ENCODE results near the gene TNIP2. TPM values are rescaled to one million over a fixed set of nuclear protein-coding genes. Genes with fewer than 3 reads are reported as not detected.

TNIP2 gene
- total and polyA plus RNA-seq, 2 of the 13 experiments (the other 11 are each of a cell fraction or from before 2014, with no cell fraction given) = 25.6 to 38.0 TPM

DNA sequence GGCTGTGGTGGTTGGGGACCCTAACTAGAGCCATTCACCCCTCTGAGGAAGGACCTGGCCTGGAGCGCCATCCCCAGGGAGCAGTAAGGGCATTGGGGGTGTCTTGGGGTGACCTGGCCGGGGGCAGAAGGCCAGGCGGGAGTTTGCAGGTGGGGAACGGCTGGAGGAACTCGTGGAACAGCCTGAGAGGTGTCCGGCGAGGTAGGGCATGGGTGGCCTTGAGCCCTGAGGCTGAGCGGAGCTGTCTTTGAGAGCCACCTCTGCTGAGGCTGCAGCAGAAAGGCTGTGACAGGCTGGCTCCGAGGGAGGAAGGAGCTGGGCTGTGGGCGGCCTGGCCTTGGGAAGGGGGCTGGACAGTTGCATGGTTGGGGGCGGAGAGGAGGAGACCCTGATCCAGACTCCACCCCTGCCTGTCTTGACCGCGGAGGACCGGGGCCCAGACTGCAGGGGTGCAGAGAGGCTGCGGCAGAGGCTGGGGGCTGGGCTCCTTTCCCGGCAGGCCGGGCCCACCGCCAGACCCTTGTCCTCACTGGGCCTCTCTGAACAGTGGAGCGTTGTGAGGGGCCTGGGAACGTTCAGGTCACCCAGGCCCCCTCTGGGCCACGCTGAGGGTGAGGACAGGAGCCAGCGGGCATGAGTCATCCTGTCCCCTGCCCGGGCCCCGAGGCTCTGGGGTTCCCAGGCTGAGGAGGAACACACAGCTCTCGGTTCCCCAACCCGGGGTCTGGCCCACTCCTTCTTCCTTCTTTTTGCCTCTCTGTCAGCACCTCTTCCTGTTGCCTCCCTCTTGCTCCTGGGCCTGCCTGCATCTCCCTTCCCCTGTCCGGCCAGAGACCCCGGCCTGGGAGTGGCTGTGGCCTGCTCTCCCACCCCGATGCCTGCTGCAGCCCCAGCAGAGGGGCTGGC, 44.8 kb upstream of the TNIP2 start (continued):
- no peak for TF ChIP-seq ARID2 (CRISPR knock-in tag; IDR thresholded peaks at IDR 0.05; ENCODE audit: borderline replicate concordance)
- TF ChIP-seq ZNF431 (CRISPR knock-in tag; IDR thresholded peaks at IDR 0.05; ENCODE audit: borderline replicate concordance, low read depth) = 0 out of 2 replicates have a peak, but pooled peaks have one; percentile 45
- no peak for TF ChIP-seq ZFP82 (CRISPR knock-in tag; IDR thresholded peaks at IDR 0.05; ENCODE audit: borderline replicate concordance)
- TF ChIP-seq, protein P1, sequence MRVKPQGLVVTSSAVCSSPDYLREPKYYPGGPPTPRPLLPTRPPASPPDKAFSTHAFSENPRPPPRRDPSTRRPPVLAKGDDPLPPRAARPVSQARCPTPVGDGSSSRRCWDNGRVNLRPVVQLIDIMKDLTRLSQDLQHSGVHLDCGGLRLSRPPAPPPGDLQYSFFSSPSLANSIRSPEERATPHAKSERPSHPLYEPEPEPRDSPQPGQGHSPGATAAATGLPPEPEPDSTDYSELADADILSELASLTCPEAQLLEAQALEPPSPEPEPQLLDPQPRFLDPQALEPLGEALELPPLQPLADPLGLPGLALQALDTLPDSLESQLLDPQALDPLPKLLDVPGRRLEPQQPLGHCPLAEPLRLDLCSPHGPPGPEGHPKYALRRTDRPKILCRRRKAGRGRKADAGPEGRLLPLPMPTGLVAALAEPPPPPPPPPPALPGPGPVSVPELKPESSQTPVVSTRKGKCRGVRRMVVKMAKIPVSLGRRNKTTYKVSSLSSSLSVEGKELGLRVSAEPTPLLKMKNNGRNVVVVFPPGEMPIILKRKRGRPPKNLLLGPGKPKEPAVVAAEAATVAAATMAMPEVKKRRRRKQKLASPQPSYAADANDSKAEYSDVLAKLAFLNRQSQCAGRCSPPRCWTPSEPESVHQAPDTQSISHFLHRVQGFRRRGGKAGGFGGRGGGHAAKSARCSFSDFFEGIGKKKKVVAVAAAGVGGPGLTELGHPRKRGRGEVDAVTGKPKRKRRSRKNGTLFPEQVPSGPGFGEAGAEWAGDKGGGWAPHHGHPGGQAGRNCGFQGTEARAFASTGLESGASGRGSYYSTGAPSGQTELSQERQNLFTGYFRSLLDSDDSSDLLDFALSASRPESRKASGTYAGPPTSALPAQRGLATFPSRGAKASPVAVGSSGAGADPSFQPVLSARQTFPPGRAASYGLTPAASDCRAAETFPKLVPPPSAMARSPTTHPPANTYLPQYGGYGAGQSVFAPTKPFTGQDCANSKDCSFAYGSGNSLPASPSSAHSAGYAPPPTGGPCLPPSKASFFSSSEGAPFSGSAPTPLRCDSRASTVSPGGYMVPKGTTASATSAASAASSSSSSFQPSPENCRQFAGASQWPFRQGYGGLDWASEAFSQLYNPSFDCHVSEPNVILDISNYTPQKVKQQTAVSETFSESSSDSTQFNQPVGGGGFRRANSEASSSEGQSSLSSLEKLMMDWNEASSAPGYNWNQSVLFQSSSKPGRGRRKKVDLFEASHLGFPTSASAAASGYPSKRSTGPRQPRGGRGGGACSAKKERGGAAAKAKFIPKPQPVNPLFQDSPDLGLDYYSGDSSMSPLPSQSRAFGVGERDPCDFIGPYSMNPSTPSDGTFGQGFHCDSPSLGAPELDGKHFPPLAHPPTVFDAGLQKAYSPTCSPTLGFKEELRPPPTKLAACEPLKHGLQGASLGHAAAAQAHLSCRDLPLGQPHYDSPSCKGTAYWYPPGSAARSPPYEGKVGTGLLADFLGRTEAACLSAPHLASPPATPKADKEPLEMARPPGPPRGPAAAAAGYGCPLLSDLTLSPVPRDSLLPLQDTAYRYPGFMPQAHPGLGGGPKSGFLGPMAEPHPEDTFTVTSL (CRISPR knock-in tag; IDR thresholded peaks at IDR 0.05; ENCODE audit: borderline replicate concordance) = peak; percentile 25; the same call in 1 of the 2 replicates
- TF ChIP-seq NBN (conservative IDR thresholded peaks at IDR 0.05) = no peak
- TF ChIP-seq ZNF589 (CRISPR knock-in tag; conservative IDR thresholded peaks at IDR 0.05) = 0 out of 2 replicates have a peak, but pooled peaks have one; percentile 16
- peak; percentile 25; the same call in 1 of the 2 replicates for TF ChIP-seq KLF9 (CRISPR knock-in tag; IDR thresholded peaks at IDR 0.05; ENCODE audit: low read depth)
- TF ChIP-seq PAF1 (CRISPR knock-in tag; IDR thresholded peaks at IDR 0.05) = no peak
- TF ChIP-seq ZNF34 (CRISPR knock-in tag; IDR thresholded peaks at IDR 0.05; ENCODE audit: borderline replicate concordance) = no peak
- TF ChIP-seq ZNF775 (CRISPR knock-in tag; IDR thresholded peaks at IDR 0.05; ENCODE audit: borderline replicate concordance) = no peak
- TF ChIP-seq, protein P2, sequence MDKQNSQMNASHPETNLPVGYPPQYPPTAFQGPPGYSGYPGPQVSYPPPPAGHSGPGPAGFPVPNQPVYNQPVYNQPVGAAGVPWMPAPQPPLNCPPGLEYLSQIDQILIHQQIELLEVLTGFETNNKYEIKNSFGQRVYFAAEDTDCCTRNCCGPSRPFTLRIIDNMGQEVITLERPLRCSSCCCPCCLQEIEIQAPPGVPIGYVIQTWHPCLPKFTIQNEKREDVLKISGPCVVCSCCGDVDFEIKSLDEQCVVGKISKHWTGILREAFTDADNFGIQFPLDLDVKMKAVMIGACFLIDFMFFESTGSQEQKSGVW (CRISPR knock-in tag; IDR thresholded peaks at IDR 0.05; ENCODE audit: borderline replicate concordance) = no peak
- TF ChIP-seq, protein P3, sequence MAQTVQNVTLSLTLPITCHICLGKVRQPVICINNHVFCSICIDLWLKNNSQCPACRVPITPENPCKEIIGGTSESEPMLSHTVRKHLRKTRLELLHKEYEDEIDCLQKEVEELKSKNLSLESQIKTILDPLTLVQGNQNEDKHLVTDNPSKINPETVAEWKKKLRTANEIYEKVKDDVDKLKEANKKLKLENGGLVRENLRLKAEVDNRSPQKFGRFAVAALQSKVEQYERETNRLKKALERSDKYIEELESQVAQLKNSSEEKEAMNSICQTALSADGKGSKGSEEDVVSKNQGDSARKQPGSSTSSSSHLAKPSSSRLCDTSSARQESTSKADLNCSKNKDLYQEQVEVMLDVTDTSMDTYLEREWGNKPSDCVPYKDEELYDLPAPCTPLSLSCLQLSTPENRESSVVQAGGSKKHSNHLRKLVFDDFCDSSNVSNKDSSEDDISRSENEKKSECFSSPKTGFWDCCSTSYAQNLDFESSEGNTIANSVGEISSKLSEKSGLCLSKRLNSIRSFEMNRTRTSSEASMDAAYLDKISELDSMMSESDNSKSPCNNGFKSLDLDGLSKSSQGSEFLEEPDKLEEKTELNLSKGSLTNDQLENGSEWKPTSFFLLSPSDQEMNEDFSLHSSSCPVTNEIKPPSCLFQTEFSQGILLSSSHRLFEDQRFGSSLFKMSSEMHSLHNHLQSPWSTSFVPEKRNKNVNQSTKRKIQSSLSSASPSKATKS (CRISPR knock-in tag; IDR thresholded peaks at IDR 0.05) = no peak
- TF ChIP-seq, protein P4, sequence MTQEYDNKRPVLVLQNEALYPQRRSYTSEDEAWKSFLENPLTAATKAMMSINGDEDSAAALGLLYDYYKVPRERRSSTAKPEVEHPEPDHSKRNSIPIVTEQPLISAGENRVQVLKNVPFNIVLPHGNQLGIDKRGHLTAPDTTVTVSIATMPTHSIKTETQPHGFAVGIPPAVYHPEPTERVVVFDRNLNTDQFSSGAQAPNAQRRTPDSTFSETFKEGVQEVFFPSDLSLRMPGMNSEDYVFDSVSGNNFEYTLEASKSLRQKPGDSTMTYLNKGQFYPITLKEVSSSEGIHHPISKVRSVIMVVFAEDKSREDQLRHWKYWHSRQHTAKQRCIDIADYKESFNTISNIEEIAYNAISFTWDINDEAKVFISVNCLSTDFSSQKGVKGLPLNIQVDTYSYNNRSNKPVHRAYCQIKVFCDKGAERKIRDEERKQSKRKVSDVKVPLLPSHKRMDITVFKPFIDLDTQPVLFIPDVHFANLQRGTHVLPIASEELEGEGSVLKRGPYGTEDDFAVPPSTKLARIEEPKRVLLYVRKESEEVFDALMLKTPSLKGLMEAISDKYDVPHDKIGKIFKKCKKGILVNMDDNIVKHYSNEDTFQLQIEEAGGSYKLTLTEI (CRISPR knock-in tag; conservative IDR thresholded peaks at IDR 0.05) = no peak
- peak; percentile 19; the same call in 1 of the 2 replicates for TF ChIP-seq MED13 (CRISPR knock-in tag; IDR thresholded peaks at IDR 0.05)
- no peak for TF ChIP-seq ZNF670 (CRISPR knock-in tag; IDR thresholded peaks at IDR 0.05; ENCODE audit: borderline replicate concordance)
- TF ChIP-seq ZNF329 (CRISPR knock-in tag; IDR thresholded peaks at IDR 0.05; ENCODE audit: low read depth) = no peak
- TF ChIP-seq MLLT10 (CRISPR knock-in tag; IDR thresholded peaks at IDR 0.05) = no peak
- peak; percentile 66; the same call in 1 of the 2 replicates for TF ChIP-seq DPF2 (CRISPR knock-in tag; IDR thresholded peaks at IDR 0.05; ENCODE audit: borderline replicate concordance, low read depth)
